Neural cell (in vitro differentiated cells): ENCODE measurements around the gene DEPDC5. TPM values are rescaled to one million over a fixed set of nuclear protein-coding genes. Genes with fewer than 3 reads are reported as not detected.

Experiments used
- H2AFZ ChIP-seq: fragments of 200-600, 300-800 bp; sonication (generic), shearing (Covaris generic); 2 replicates; pipeline ENCODE4 v1.6.0; 2014; ENCODE audit warnings: low read depth, mild to moderate bottlenecking, antibody characterized with exemption, low read length, moderate library complexity
- H3F3A ChIP-seq: fragments of 200-600 bp; shearing (Covaris generic); 2 replicates; pipeline ENCODE4 v1.6.1; 2016; ENCODE audit warnings: mild to moderate bottlenecking, moderate library complexity, mixed read lengths, antibody characterized with exemption, low read length; ENCODE audit not compliant: insufficient read depth, poor library complexity, severe bottlenecking
- H3K27ac ChIP-seq: fragments of 200-600, 300-800 bp; sonication (generic), shearing (Covaris generic); 2 replicates; pipeline ENCODE4 v1.5.1; 2014; ENCODE audit warnings: mild to moderate bottlenecking, low read length, moderate library complexity
- H3K27me3 ChIP-seq: fragments of 300-800, 200-600 bp; sonication (generic), shearing (Covaris generic); 2 replicates; pipeline ENCODE4 v1.6.0; 2014; ENCODE audit warnings: mild to moderate bottlenecking, low read depth, low read length, moderate library complexity; ENCODE audit not compliant: insufficient read depth
- H3K36me3 ChIP-seq: fragments of 300-800, 200-600 bp; sonication (generic), shearing (Covaris generic); 2 replicates; pipeline ENCODE4 v1.5.1; 2014; ENCODE audit warnings: mild to moderate bottlenecking, antibody characterized with exemption, low read length, moderate library complexity; ENCODE audit not compliant: insufficient read depth
- H3K4me2 ChIP-seq: fragments of 300-800, 200-600 bp; sonication (generic), shearing (Covaris generic); 2 replicates; pipeline ENCODE4 v1.6.0; 2014; ENCODE audit warnings: mild to moderate bottlenecking, low read length
- H3K4me3 ChIP-seq: fragments of 300-800, 200-600 bp; sonication (generic), shearing (Covaris generic); 2 replicates; pipeline ENCODE4 v1.5.1; 2014; ENCODE audit warnings: mild to moderate bottlenecking, low read length, moderate library complexity
- H3K79me2 ChIP-seq: fragments of 200-600 bp; shearing (Covaris generic); replicated peaks from 2 replicates; pipeline ENCODE4 v1.6.0; 2014; ENCODE audit warnings: mild to moderate bottlenecking, low read length, moderate library complexity; ENCODE audit not compliant: insufficient read depth
- H3K9ac ChIP-seq: fragments of 300-800, 200-600 bp; sonication (generic), shearing (Covaris generic); 2 replicates; pipeline ENCODE4 v1.6.1; 2016; ENCODE audit warnings: mild to moderate bottlenecking, low read length, mixed read lengths
- H3K9me2 ChIP-seq: fragments of 200-600 bp; shearing (Covaris generic); 2 replicates; pipeline ENCODE4 v1.6.1; 2016; ENCODE audit warnings: mild to moderate bottlenecking, low read length, mixed read lengths; ENCODE audit not compliant: insufficient read depth
- H3K9me3 ChIP-seq: fragments of 200-600, 300-800 bp; sonication (generic), shearing (Covaris generic); 2 replicates; pipeline ENCODE4 v1.6.1; 2016; ENCODE audit warnings: mild to moderate bottlenecking, mixed run types, low read length, moderate library complexity, mixed read lengths
- H4K20me1 ChIP-seq: fragments of 200-600 bp; shearing (Covaris generic); 2 replicates; pipeline ENCODE4 v1.6.1; 2016; ENCODE audit warnings: mild to moderate bottlenecking, mixed run types; ENCODE audit not compliant: insufficient read depth
- EP300 ChIP-seq: fragments of 450-650 bp; conservative IDR thresholded peaks from 2 replicates; pipeline ENCODE4 v1.6.1; 2014; ENCODE audit warnings: antibody characterized with exemption, mild to moderate bottlenecking, moderate library complexity; ENCODE audit not compliant: poor library complexity, severe bottlenecking
- EZH2 ChIP-seq: fragments of 200-600, 300-800 bp; shearing (Covaris generic), sonication (generic); IDR thresholded peaks from 2 replicates; pipeline ENCODE4 v1.6.1; 2014; ENCODE audit warnings: antibody characterized with exemption, low read length, borderline replicate concordance, mild to moderate bottlenecking; ENCODE audit not compliant: insufficient read depth, poor library complexity, severe bottlenecking
- MXI1 ChIP-seq: fragments of 450-650 bp; conservative IDR thresholded peaks from 2 replicates; pipeline ENCODE4 v1.6.1; 2014; ENCODE audit warnings: antibody characterized with exemption, mild to moderate bottlenecking; ENCODE audit not compliant: poor library complexity, severe bottlenecking
- POLR2AphosphoS5 ChIP-seq: IDR thresholded peaks from 2 replicates; pipeline ENCODE4 v1.6.1; 2012
- RAD21 ChIP-seq: fragments of 450-650 bp; conservative IDR thresholded peaks from 2 replicates; pipeline ENCODE4 v1.6.1; 2014; ENCODE audit warnings: antibody characterized with exemption, mild to moderate bottlenecking, moderate library complexity
- SMC3 ChIP-seq: fragments of 450-650 bp; conservative IDR thresholded peaks from 2 replicates; pipeline ENCODE4 v1.6.1; 2014; ENCODE audit warnings: antibody characterized with exemption, mild to moderate bottlenecking, moderate library complexity; ENCODE audit not compliant: poor library complexity
- TAF1 ChIP-seq: IDR thresholded peaks from 2 replicates; pipeline ENCODE4 v1.6.1; 2012; ENCODE audit warnings: low read depth
- polyA plus RNA-seq: library from polyadenylated mRNA; depleted of rRNA; stranded (reverse); fragments of >200 nt; gene quantifications from 2 replicates; pipeline ENCODE4 v1.2.3, GENCODE V29; 2014
- TF ChIP-seq, protein P1 (sequence below): fragments of 450-650 bp; IDR thresholded peaks from 2 replicates; pipeline ENCODE4 v1.5.1; 2014; ENCODE audit warnings: antibody characterized with exemption, mild to moderate bottlenecking, moderate library complexity; ENCODE audit not compliant: poor library complexity, severe bottlenecking
- TF ChIP-seq, protein P2 (sequence below): IDR thresholded peaks from 2 replicates; pipeline ENCODE4 v1.6.1; 2012; ENCODE audit warnings: borderline replicate concordance

Gene DEPDC5
- polyA plus RNA-seq, 1 donor from 2014 or later, result 11.3 TPM

GRCh38 chr22:31906086-31906485 lies 152.3 kb downstream of the DEPDC5 start:
- no peaks in the 10 kb centered on the region for H3K79me2 ChIP-seq
- no peaks in the 10 kb centered on the region for H3K9me2 ChIP-seq
- TF ChIP-seq TAF1 (no peak), POLR2AphosphoS5 (no peak)
- no peaks in the 10 kb centered on the region for H3F3A ChIP-seq
- no peaks in the 10 kb centered on the region for H3K36me3 ChIP-seq
- no peak overlapping the region for H3K27ac ChIP-seq
- H4K20me1 ChIP-seq, result no peaks in the 10 kb centered on the region
- H3K4me2 ChIP-seq, result no peak overlapping the region
- H3K9ac ChIP-seq, result no peak overlapping the region
- no peaks in the 10 kb centered on the region for H3K9me3 ChIP-seq
- H3K4me3 ChIP-seq, result no peak overlapping the region
- no peaks in the 10 kb centered on the region for H3K27me3 ChIP-seq
- H2AFZ ChIP-seq, result no peak overlapping the region

DNA sequence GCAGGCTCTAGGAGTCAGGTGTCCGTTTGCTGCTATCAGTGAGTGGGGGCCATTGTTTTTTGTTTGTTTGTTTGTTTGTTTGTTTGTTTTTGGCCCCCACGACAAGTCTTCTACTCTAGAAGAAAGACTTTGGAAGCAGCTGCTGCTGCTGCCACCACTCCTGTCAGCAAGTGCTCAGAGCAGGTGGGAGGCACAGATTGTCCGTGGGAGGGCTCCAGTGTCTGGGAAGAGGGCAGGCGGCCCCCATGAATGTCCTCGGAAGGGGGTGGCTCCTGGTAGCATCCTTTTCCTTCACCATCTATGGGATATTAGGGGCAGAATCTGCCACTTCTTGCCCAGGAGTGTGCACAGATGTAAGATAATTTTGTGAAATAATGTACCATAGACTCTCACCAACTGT lies 152.8 kb downstream of the DEPDC5 start:
- Histone ChIP-seq H3F3A (no peaks in the 10 kb centered on the region), H3K79me2 (no peaks in the 10 kb centered on the region), H3K9me3 (no peaks in the 10 kb centered on the region), H3K4me3 (no peak overlapping the region), H3K27ac (no peak overlapping the region), H3K9ac (no peak overlapping the region), H3K27me3 (no peaks in the 10 kb centered on the region), H3K9me2 (no peaks in the 10 kb centered on the region), H2AFZ (no peak overlapping the region), H3K36me3 (no peaks in the 10 kb centered on the region), H3K4me2 (no peak overlapping the region), H4K20me1 (no peaks in the 10 kb centered on the region)
- TF ChIP-seq, protein P1, sequence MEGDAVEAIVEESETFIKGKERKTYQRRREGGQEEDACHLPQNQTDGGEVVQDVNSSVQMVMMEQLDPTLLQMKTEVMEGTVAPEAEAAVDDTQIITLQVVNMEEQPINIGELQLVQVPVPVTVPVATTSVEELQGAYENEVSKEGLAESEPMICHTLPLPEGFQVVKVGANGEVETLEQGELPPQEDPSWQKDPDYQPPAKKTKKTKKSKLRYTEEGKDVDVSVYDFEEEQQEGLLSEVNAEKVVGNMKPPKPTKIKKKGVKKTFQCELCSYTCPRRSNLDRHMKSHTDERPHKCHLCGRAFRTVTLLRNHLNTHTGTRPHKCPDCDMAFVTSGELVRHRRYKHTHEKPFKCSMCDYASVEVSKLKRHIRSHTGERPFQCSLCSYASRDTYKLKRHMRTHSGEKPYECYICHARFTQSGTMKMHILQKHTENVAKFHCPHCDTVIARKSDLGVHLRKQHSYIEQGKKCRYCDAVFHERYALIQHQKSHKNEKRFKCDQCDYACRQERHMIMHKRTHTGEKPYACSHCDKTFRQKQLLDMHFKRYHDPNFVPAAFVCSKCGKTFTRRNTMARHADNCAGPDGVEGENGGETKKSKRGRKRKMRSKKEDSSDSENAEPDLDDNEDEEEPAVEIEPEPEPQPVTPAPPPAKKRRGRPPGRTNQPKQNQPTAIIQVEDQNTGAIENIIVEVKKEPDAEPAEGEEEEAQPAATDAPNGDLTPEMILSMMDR, result no peak
- TF ChIP-seq MXI1 (no peak), TAF1 (no peak), EZH2 (no peak), SMC3 (no peak), EP300 (no peak), RAD21 (no peak), POLR2AphosphoS5 (no peak)
- TF ChIP-seq, protein P2, sequence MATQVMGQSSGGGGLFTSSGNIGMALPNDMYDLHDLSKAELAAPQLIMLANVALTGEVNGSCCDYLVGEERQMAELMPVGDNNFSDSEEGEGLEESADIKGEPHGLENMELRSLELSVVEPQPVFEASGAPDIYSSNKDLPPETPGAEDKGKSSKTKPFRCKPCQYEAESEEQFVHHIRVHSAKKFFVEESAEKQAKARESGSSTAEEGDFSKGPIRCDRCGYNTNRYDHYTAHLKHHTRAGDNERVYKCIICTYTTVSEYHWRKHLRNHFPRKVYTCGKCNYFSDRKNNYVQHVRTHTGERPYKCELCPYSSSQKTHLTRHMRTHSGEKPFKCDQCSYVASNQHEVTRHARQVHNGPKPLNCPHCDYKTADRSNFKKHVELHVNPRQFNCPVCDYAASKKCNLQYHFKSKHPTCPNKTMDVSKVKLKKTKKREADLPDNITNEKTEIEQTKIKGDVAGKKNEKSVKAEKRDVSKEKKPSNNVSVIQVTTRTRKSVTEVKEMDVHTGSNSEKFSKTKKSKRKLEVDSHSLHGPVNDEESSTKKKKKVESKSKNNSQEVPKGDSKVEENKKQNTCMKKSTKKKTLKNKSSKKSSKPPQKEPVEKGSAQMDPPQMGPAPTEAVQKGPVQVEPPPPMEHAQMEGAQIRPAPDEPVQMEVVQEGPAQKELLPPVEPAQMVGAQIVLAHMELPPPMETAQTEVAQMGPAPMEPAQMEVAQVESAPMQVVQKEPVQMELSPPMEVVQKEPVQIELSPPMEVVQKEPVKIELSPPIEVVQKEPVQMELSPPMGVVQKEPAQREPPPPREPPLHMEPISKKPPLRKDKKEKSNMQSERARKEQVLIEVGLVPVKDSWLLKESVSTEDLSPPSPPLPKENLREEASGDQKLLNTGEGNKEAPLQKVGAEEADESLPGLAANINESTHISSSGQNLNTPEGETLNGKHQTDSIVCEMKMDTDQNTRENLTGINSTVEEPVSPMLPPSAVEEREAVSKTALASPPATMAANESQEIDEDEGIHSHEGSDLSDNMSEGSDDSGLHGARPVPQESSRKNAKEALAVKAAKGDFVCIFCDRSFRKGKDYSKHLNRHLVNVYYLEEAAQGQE, result no peak

DNA sequence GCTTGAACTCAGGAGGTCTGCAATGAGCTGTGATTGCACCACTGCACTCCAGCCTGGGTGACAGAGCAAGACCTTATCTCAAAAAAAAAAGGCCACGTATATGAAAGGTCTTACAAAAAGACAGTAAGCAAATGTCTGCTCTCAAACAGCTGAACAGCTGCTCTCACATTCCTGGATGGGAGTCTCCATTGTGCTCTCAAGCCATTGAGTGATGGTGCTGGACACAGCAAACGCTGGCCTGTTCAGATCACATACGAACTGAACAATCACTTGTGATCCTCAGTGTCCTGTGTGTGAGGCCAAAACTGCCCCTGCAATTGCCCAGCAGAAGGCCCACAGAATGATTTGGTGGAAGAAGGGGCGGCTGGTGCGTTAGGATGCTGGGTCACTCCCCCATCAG lies 156.2 kb downstream of the DEPDC5 start:
- Histone ChIP-seq H3K27ac (no peak overlapping the region), H3K9me2 (no peaks in the 10 kb centered on the region), H4K20me1 (no peaks in the 10 kb centered on the region), H3K79me2 (no peaks in the 10 kb centered on the region), H3F3A (no peaks in the 10 kb centered on the region), H3K4me2 (no peak overlapping the region), H3K9ac (no peak overlapping the region), H2AFZ (no peak overlapping the region), H3K36me3 (no peaks in the 10 kb centered on the region), H3K4me3 (no peak overlapping the region), H3K9me3 (no peaks in the 10 kb centered on the region), H3K27me3 (no peaks in the 10 kb centered on the region)
- no peak for TF ChIP-seq TAF1
- TF ChIP-seq, protein P2, result no peak
- TF ChIP-seq EP300, result no peak
- TF ChIP-seq EZH2, result no peak
- TF ChIP-seq, protein P1, result no peak
- no peak for TF ChIP-seq MXI1
- no peak for TF ChIP-seq POLR2AphosphoS5
